Measurements from ENCODE around the gene NUDT22. TPM values are rescaled to one million over a fixed set of nuclear protein-coding genes. Genes with fewer than 3 reads are reported as not detected.

Gene NUDT22
- total and polyA plus RNA-seq, 10 donors, result 61.8 to 109 (median 78.7) TPM

GRCh38 chr11:64268025-64268892, 42.2 kb downstream of the NUDT22 start:
- peaks cover 27 to 56% (median 39%) of the 10 kb centered on the region in 6 donors for H3K4me1 ChIP-seq
- H3K27ac ChIP-seq, result peak overlapping the region; percentile 80 to 100 (median 98)
- intact Hi-C loops (cut with DNase I; ENCODE audit: low total_unique reads), result no loop called here
- peak overlapping the region; percentile 61 to 99 (median 90) for H3K4me3 ChIP-seq
- H3K36me3 ChIP-seq, result peaks cover 0 to 44% (median 23%) of the 10 kb centered on the region in 6 donors
- WGBS, 5 donors, result 26 to 42% (median 33%) methylated on average over 13 to 23 of the region's 23 CpGs
- TF ChIP-seq POLR2AphosphoS5 (IDR thresholded peaks at IDR 0.05), result peak; percentile 38 to 69 (median 65)
- no peak for TF ChIP-seq POLR2A (IDR thresholded peaks at IDR 0.05)
- TF ChIP-seq, protein P1, sequence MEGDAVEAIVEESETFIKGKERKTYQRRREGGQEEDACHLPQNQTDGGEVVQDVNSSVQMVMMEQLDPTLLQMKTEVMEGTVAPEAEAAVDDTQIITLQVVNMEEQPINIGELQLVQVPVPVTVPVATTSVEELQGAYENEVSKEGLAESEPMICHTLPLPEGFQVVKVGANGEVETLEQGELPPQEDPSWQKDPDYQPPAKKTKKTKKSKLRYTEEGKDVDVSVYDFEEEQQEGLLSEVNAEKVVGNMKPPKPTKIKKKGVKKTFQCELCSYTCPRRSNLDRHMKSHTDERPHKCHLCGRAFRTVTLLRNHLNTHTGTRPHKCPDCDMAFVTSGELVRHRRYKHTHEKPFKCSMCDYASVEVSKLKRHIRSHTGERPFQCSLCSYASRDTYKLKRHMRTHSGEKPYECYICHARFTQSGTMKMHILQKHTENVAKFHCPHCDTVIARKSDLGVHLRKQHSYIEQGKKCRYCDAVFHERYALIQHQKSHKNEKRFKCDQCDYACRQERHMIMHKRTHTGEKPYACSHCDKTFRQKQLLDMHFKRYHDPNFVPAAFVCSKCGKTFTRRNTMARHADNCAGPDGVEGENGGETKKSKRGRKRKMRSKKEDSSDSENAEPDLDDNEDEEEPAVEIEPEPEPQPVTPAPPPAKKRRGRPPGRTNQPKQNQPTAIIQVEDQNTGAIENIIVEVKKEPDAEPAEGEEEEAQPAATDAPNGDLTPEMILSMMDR (IDR thresholded peaks at IDR 0.05 in 8 of 11, conservative IDR thresholded peaks at IDR 0.05 in 3 of 11), result peak in 2 of 11 experiments; percentile 17 to 25
- peak; percentile 90 for DNase-seq
- no peaks in the 10 kb centered on the region for H3K9me3 ChIP-seq
- H3K27me3 ChIP-seq (replicated peaks in 1 of 7), result no peaks in the 10 kb centered on the region

DNA sequence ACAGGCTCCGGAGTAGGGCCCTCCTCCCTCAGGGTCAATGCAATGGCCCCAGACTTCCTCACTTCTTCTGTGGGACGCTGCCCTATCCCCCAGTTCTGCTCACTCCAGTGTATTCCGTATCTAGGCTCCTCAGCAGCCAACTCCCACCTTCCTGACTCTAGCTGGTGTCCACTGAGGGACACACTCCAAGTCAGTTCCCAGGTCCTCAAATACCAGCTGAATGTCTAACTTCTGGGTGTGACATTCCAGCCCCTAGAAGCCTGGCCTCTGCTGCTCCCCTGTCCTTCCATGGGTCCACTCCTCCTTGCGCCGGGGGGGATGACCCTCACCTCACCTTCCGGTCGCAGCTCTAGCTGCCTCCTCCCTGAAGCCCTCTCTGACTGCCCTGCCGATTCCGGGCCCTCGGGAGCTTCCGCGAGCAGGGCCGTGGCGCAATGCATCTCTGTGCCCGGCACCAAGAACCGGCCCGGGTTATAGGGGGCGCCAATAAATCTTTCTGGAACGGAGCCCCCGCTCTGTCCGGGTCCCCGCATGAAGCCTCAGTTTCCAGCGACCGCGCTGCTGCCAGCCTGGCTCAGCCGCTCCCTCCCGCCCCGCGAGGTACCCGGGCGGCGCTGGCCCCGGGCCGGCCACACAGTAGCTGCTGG, 42.9 kb downstream of the NUDT22 start:
- peak overlapping the region; percentile 80 to 100 (median 98) for H3K27ac ChIP-seq
- DNase-seq, result peak; percentile 94
- intact Hi-C loops (cut with DNase I; ENCODE audit: low total_unique reads), result no loop called here
- no peaks in the 10 kb centered on the region for H3K27me3 ChIP-seq (replicated peaks in 1 of 7)
- peaks cover 0 to 36% (median 16%) of the 10 kb centered on the region in 6 donors for H3K36me3 ChIP-seq
- peak overlapping the region; percentile 61 to 99 (median 90) for H3K4me3 ChIP-seq
- H3K9me3 ChIP-seq, result no peaks in the 10 kb centered on the region
- WGBS, 5 donors, result 1 to 5% (median 2%) methylated on average over 17 to 34 of the region's 34 CpGs
- TF ChIP-seq POLR2AphosphoS5 (IDR thresholded peaks at IDR 0.05) (no peak), POLR2A (IDR thresholded peaks at IDR 0.05) (peak in 1 of 3 donors; percentile 32)
- TF ChIP-seq, protein P1 (IDR thresholded peaks at IDR 0.05 in 8 of 11, conservative IDR thresholded peaks at IDR 0.05 in 3 of 11), result no peak
- peaks cover 27 to 56% (median 39%) of the 10 kb centered on the region in 6 donors for H3K4me1 ChIP-seq

GRCh38 chr11:64269540-64270220, 43.6 kb downstream of the NUDT22 start:
- 0 to 2% (median 0%) methylated on average over 20 to 58 of the region's 58 CpGs for WGBS, 5 donors
- Histone ChIP-seq H3K36me3 (peaks cover 0 to 30% (median 11%) of the 10 kb centered on the region in 6 donors), H3K27ac (peak overlapping the region; percentile 80 to 100 (median 98)), H3K27me3 (replicated peaks in 1 of 7) (no peaks in the 10 kb centered on the region), H3K9me3 (no peaks in the 10 kb centered on the region), H3K4me3 (peak overlapping the region; percentile 61 to 99 (median 90)), H3K4me1 (peaks cover 27 to 56% (median 39%) of the 10 kb centered on the region in 6 donors)
- intact Hi-C loops (cut with DNase I; ENCODE audit: low total_unique reads), result no loop called here
- DNase-seq, result peak; percentile 99
- peak; percentile 97 to 99 (median 98) for TF ChIP-seq POLR2AphosphoS5 (IDR thresholded peaks at IDR 0.05)
- TF ChIP-seq POLR2A (IDR thresholded peaks at IDR 0.05), result peak in 2 of 3 donors; percentile 25 to 33
- TF ChIP-seq, protein P1 (IDR thresholded peaks at IDR 0.05 in 8 of 11, conservative IDR thresholded peaks at IDR 0.05 in 3 of 11), result peak in 6 of 11 experiments; percentile 7 to 36 (median 22)

All from spleen (tissue), 11 donors.